HCT116 (cell line): ENCODE data around the gene SLC34A1. TPM values are rescaled to one million over a fixed set of nuclear protein-coding genes. Genes with fewer than 3 reads are reported as not detected.

ENCODE experiments used
- ATAC-seq: fragments of 200-7000 bp; cut with Tn5 transposase; 2 replicates; pipeline ENCODE4 v1.9.1; 2020; ENCODE audit warnings: mild to moderate bottlenecking, moderate library complexity
- BruUV-seq: library from RNA; stranded (reverse); fragments of 400-500 nt; replicated peaks from 2 replicates; lab custom pipeline; 2021; lab: Mats Ljungman, UMichigan
- CTCF ChIA-PET: fragments of 300-600 bp; sonication (Branson Sonifier 250); formaldehyde crosslinking; loops from one replicate; lab custom pipeline; 2021; ENCODE audit warnings: antibody characterized with exemption; lab: Charles Lee
- POLR2A ChIA-PET: fragments of 300-600, 350-600 bp; sonication (Branson Sonifier 250); formaldehyde crosslinking; loops from one replicate; lab custom pipeline; 2021; ENCODE audit warnings: antibody characterized with exemption; lab: Charles Lee
- RAD21 ChIA-PET, 2 experiments: fragments of 300-600 bp; sonication (Branson Sonifier 250); formaldehyde crosslinking; loops; one replicate each; lab custom pipeline; 2023; ENCODE audit warnings: low total read pairs in 2 of 2; ENCODE audit not compliant: uncharacterized antibody in 2 of 2, unreplicated experiment in 2 of 2, low non-redundant PET in 1 of 2; lab: Charles Lee
- DNase-seq: peaks from one replicate; pipeline ENCODE4 v3.0.0-alpha.2; 2010; ENCODE audit warnings: low read depth, low spot score
- H2AFZ ChIP-seq: fragments of 200-600 bp; shearing (Covaris generic), sonication (generic); 2 replicates; pipeline ENCODE4 v1.6.1; 2017; ENCODE audit warnings: low read depth, mixed run types, mixed read lengths, antibody characterized with exemption, low read length; ENCODE audit not compliant: poor library complexity, severe bottlenecking
- H3K27ac ChIP-seq: 2 replicates; pipeline ENCODE4 v1.5.1; 2012; ENCODE audit warnings: low read depth, low read length
- H3K27me3 ChIP-seq: fragments of 200-600 bp; sonication (generic); 2 replicates; pipeline ENCODE4 v1.6.1; 2016; ENCODE audit warnings: mixed run types, low read length, mixed read lengths; ENCODE audit not compliant: insufficient read depth
- H3K36me3 ChIP-seq, 2 experiments: fragments of 200-500 bp in 1 of 2; fragments of 200-600 bp in 1 of 2; sonication (Bioruptor generic) in 1 of 2; sonication (generic) in 1 of 2; 2 replicates each; pipeline versions ENCODE4 v1.5.1 to v1.6.1; 2014 to 2016; ENCODE audit warnings: low read length in 2 of 2, inconsistent platforms in 1 of 2, mixed read lengths in 1 of 2, mixed run types in 1 of 2; ENCODE audit not compliant: insufficient read depth in 2 of 2, control insufficient read depth in 1 of 2
- H3K4me1 ChIP-seq, 2 experiments: fragments of 200-600 bp in 1 of 2; sonication (generic) in 1 of 2; 2 replicates each; pipeline versions ENCODE4 v1.5.1 to v1.6.1; 2012 to 2017; ENCODE audit warnings: low read length in 2 of 2, inconsistent platforms in 1 of 2, mild to moderate bottlenecking in 1 of 2, mixed read lengths in 1 of 2, mixed run types in 1 of 2, moderate library complexity in 1 of 2; ENCODE audit not compliant: insufficient read depth in 2 of 2, control insufficient read depth in 1 of 2
- H3K4me2 ChIP-seq: fragments of 200-600 bp; sonication (generic); 2 replicates; pipeline ENCODE4 v1.6.1; 2017; ENCODE audit warnings: mixed run types, low read length, mixed read lengths
- H3K4me3 ChIP-seq, 2 experiments: fragments of 200-600 bp in 1 of 2; sonication (generic) in 1 of 2; replicated peaks in 1 of 2; 2 replicates each; pipeline ENCODE4 v1.5.1; 2011 to 2016; ENCODE audit warnings: low read length in 2 of 2, control low read depth in 1 of 2, low read depth in 1 of 2, mild to moderate bottlenecking in 1 of 2, mixed read lengths in 1 of 2, mixed run types in 1 of 2
- H3K79me2 ChIP-seq: fragments of 200-600 bp; sonication (generic); 2 replicates; pipeline ENCODE4 v1.6.1; 2017; ENCODE audit warnings: mild to moderate bottlenecking, mixed run types, low read length, moderate library complexity, mixed read lengths; ENCODE audit not compliant: insufficient read depth
- H3K9ac ChIP-seq: fragments of 200-600 bp; sonication (generic); 2 replicates; pipeline ENCODE4 v1.6.1; 2016; ENCODE audit warnings: low read length, mixed read lengths
- H3K9me2 ChIP-seq: fragments of 200-600 bp; sonication (generic), shearing (Covaris generic); 2 replicates; pipeline ENCODE4 v1.6.1; 2017; ENCODE audit warnings: mixed run types, mild to moderate bottlenecking, moderate library complexity; ENCODE audit not compliant: insufficient read depth
- H3K9me3 ChIP-seq, 2 experiments: fragments of 200-500 bp in 1 of 2; fragments of 200-600 bp in 1 of 2; sonication (Bioruptor generic) in 1 of 2; sonication (generic) in 1 of 2; 2 replicates each; pipeline ENCODE4 v1.6.1; 2014 to 2017; ENCODE audit warnings: low read length in 2 of 2, mixed read lengths in 2 of 2, inconsistent platforms in 1 of 2, low read depth in 1 of 2, mild to moderate bottlenecking in 1 of 2, mixed run types in 1 of 2, moderate library complexity in 1 of 2; ENCODE audit not compliant: control insufficient read depth in 1 of 2, insufficient read depth in 1 of 2
- H4K20me1 ChIP-seq: fragments of 200-600 bp; sonication (generic), shearing (Covaris generic); 2 replicates; pipeline ENCODE4 v1.6.1; 2017; ENCODE audit warnings: mixed run types, mild to moderate bottlenecking, moderate library complexity; ENCODE audit not compliant: insufficient read depth
- ATF3 ChIP-seq: IDR thresholded peaks from 2 replicates; pipeline ENCODE4 v1.6.1; 2012
- CEBPB ChIP-seq: IDR thresholded peaks from 2 replicates; pipeline ENCODE4 v1.6.1; 2012; ENCODE audit warnings: low read depth
- CTCF ChIP-seq, 3 experiments: fragments of 200-600 bp in 1 of 3; sonication (generic) in 1 of 3; IDR thresholded peaks in 2 of 3; conservative IDR thresholded peaks in 1 of 3; 2 replicates each; pipeline ENCODE4 v1.5.1; 2012 to 2017; ENCODE audit warnings: low read depth in 2 of 3, low read length in 2 of 3, antibody characterized with exemption in 1 of 3, borderline replicate concordance in 1 of 3, control low read depth in 1 of 3, mild to moderate bottlenecking in 1 of 3, mixed read lengths in 1 of 3, mixed run types in 1 of 3, moderate library complexity in 1 of 3; ENCODE audit not compliant: insufficient read depth in 1 of 3
- EGR1 ChIP-seq: IDR thresholded peaks from 2 replicates; pipeline ENCODE4 v1.6.1; 2012; ENCODE audit warnings: low read depth
- ELF1 ChIP-seq: IDR thresholded peaks from 2 replicates; pipeline ENCODE4 v1.6.1; 2012; ENCODE audit warnings: low read depth, borderline replicate concordance
- EZH2 ChIP-seq: fragments of 200-600 bp; sonication (generic); IDR thresholded peaks from 2 replicates; pipeline ENCODE4 v1.6.1; 2017; ENCODE audit warnings: antibody characterized with exemption, mixed run types
- FOSL1 ChIP-seq: IDR thresholded peaks from 2 replicates; pipeline ENCODE4 v1.6.1; 2012; ENCODE audit warnings: low read depth
- JUND ChIP-seq: IDR thresholded peaks from 2 replicates; pipeline ENCODE4 v1.6.1; 2012
- MAX ChIP-seq: IDR thresholded peaks from 2 replicates; pipeline ENCODE4 v1.6.1; 2012
- SIN3A ChIP-seq: IDR thresholded peaks from 2 replicates; pipeline ENCODE4 v1.6.1; 2012; ENCODE audit warnings: low read depth
- SP1 ChIP-seq: IDR thresholded peaks from 2 replicates; pipeline ENCODE4 v1.6.1; 2012; ENCODE audit warnings: low read depth
- SRF ChIP-seq: IDR thresholded peaks from 2 replicates; pipeline ENCODE4 v1.6.1; 2012; ENCODE audit warnings: low read depth
- YY1 ChIP-seq: IDR thresholded peaks from 2 replicates; pipeline ENCODE4 v1.6.1; 2011; ENCODE audit warnings: low read length, low read depth, moderate library complexity, mild to moderate bottlenecking; ENCODE audit not compliant: insufficient replicate concordance; ENCODE audit errors: extremely low read depth
- ZFX ChIP-seq: fragments of 450-650 bp; IDR thresholded peaks from 2 replicates; pipeline ENCODE4 v1.6.1; 2017
- intact Hi-C: fragments of 100-400 bp; cut with micrococcal nuclease; formaldehyde crosslinking; loops from 2 replicates; pipeline ENCODE4 v1.10.0; 2022
- total RNA-seq: library from RNA; stranded (reverse); gene quantifications from one replicate; pipeline ENCODE4 v1.2.1, GENCODE V29; 2021; ENCODE audit not compliant: unreplicated experiment

Gene SLC34A1
- total RNA-seq, 1 experiment from 2014 or later, result not detected

GRCh38 chr5:177397875-177398390 lies 13.7 kb downstream of the SLC34A1 start (continued):
- TF ChIP-seq YY1, result no peak
- TF ChIP-seq JUND, result no peak
- no peak for TF ChIP-seq SIN3A
- no peak for TF ChIP-seq SRF

GRCh38 chr5:177399997-177400868 lies 16.0 kb downstream of the SLC34A1 start, which contains the start of gene PFN3:
Gene PFN3 (minus strand): TSS chr5:177400661. CDS start chr5:177400576, 85 bp downstream.
- RAD21 ChIA-PET, result no interaction called here
- H3K9me3 ChIP-seq, result no peaks in the 10 kb centered on the region
- no peak within 1 kb of the TSS for H2AFZ ChIP-seq
- CTCF ChIA-PET, result interaction anchor here (5.3 kb wide), 1 partner anchor 54 kb away, joined by 85 read pairs; no protein-coding TSS in a partner anchor
- no peak within 1 kb of the TSS for H3K27ac ChIP-seq
- intact Hi-C loops, result loop anchor here (5.0 kb wide), 2 partner anchors 97 to 288 kb away; partner anchors contain the start of gene PDLIM7
- H4K20me1 ChIP-seq, result no peaks in the 10 kb centered on the region
- ATAC-seq (no peak), DNase-seq (no peak)
- H3K36me3 ChIP-seq, result no peaks in the 10 kb centered on the region
- peaks cover 15 to 37% of the 10 kb centered on the region in 2 experiments for H3K4me1 ChIP-seq
- no TSS peak for BruUV-seq
- POLR2A ChIA-PET, result no interaction called here
- TF ChIP-seq FOSL1 (no peak), ZFX (no peak), EGR1 (no peak), JUND (no peak), SIN3A (no peak), ELF1 (no peak), ATF3 (no peak), CEBPB (no peak), SP1 (no peak), MAX (no peak), EZH2 (no peak), CTCF (IDR thresholded peaks at IDR 0.05 in 2 of 3, conservative IDR thresholded peaks at IDR 0.05 in 1 of 3; ENCODE audit: borderline replicate concordance in 1 of 3, insufficient read depth in 1 of 3, low read depth in 2 of 3, low read length in 2 of 3) (no peak)
- no peaks in the 10 kb centered on the region for H3K9me2 ChIP-seq
- H3K4me2 ChIP-seq, result no peak within 1 kb of the TSS
- H3K27me3 ChIP-seq, result no peaks in the 10 kb centered on the region
- no peaks in the 10 kb centered on the region for H3K79me2 ChIP-seq
- no peak within 1 kb of the TSS for H3K4me3 ChIP-seq
- H3K9ac ChIP-seq, result no peak within 1 kb of the TSS
